ENCODE measurements around the gene CD99L2. TPM values are rescaled to one million over a fixed set of nuclear protein-coding genes. Genes with fewer than 3 reads are reported as not detected.

CD99L2 gene
- polyA plus RNA-seq, 1 donor from 2014 or later = 61.0 TPM

DNA sequence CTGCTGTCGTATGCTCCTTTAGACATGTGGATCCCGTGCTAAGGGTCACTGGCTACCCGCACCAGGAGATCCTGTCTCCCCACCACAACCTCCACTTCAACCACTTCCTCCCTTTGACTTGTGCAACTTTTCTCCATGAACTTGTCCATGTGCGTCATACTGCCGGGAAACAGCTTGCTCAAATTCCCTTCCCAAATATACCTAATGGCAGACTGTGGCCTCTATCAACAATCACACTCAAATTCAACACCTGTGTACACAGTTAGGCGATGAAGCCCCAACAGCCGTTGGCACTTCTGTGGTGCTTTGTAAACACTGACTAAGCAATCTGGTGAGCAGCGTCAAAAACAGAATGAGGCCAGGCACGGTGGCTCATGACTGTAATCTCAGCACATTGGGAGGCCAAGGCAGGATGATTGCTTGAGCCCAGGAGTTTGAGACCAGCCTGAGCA, 49.5 kb downstream of the CD99L2 start:
- H4K20me1 ChIP-seq (ENCODE audit: insufficient read depth) = no peaks in the 10 kb centered on the region
- H3F3A ChIP-seq (ENCODE audit: insufficient read depth, low read length, poor library complexity, severe bottlenecking) = no peaks in the 10 kb centered on the region
- TF ChIP-seq SMC3 (conservative IDR thresholded peaks at IDR 0.05; ENCODE audit: poor library complexity) (no peak), EZH2 (IDR thresholded peaks at IDR 0.05; ENCODE audit: borderline replicate concordance, insufficient read depth, low read length, poor library complexity, severe bottlenecking) (no peak), POLR2AphosphoS5 (IDR thresholded peaks at IDR 0.05) (no peak), MXI1 (conservative IDR thresholded peaks at IDR 0.05; ENCODE audit: poor library complexity, severe bottlenecking) (no peak), EP300 (conservative IDR thresholded peaks at IDR 0.05; ENCODE audit: poor library complexity, severe bottlenecking) (no peak), RAD21 (conservative IDR thresholded peaks at IDR 0.05) (no peak), TAF1 (IDR thresholded peaks at IDR 0.05; ENCODE audit: low read depth) (no peak)
- TF ChIP-seq, protein P1, sequence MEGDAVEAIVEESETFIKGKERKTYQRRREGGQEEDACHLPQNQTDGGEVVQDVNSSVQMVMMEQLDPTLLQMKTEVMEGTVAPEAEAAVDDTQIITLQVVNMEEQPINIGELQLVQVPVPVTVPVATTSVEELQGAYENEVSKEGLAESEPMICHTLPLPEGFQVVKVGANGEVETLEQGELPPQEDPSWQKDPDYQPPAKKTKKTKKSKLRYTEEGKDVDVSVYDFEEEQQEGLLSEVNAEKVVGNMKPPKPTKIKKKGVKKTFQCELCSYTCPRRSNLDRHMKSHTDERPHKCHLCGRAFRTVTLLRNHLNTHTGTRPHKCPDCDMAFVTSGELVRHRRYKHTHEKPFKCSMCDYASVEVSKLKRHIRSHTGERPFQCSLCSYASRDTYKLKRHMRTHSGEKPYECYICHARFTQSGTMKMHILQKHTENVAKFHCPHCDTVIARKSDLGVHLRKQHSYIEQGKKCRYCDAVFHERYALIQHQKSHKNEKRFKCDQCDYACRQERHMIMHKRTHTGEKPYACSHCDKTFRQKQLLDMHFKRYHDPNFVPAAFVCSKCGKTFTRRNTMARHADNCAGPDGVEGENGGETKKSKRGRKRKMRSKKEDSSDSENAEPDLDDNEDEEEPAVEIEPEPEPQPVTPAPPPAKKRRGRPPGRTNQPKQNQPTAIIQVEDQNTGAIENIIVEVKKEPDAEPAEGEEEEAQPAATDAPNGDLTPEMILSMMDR (IDR thresholded peaks at IDR 0.05; ENCODE audit: poor library complexity, severe bottlenecking) = no peak
- TF ChIP-seq, protein P2, sequence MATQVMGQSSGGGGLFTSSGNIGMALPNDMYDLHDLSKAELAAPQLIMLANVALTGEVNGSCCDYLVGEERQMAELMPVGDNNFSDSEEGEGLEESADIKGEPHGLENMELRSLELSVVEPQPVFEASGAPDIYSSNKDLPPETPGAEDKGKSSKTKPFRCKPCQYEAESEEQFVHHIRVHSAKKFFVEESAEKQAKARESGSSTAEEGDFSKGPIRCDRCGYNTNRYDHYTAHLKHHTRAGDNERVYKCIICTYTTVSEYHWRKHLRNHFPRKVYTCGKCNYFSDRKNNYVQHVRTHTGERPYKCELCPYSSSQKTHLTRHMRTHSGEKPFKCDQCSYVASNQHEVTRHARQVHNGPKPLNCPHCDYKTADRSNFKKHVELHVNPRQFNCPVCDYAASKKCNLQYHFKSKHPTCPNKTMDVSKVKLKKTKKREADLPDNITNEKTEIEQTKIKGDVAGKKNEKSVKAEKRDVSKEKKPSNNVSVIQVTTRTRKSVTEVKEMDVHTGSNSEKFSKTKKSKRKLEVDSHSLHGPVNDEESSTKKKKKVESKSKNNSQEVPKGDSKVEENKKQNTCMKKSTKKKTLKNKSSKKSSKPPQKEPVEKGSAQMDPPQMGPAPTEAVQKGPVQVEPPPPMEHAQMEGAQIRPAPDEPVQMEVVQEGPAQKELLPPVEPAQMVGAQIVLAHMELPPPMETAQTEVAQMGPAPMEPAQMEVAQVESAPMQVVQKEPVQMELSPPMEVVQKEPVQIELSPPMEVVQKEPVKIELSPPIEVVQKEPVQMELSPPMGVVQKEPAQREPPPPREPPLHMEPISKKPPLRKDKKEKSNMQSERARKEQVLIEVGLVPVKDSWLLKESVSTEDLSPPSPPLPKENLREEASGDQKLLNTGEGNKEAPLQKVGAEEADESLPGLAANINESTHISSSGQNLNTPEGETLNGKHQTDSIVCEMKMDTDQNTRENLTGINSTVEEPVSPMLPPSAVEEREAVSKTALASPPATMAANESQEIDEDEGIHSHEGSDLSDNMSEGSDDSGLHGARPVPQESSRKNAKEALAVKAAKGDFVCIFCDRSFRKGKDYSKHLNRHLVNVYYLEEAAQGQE (IDR thresholded peaks at IDR 0.05; ENCODE audit: borderline replicate concordance) = no peak
- H2AFZ ChIP-seq (ENCODE audit: low read depth, low read length) = no peak overlapping the region
- no peaks in the 10 kb centered on the region for H3K36me3 ChIP-seq (ENCODE audit: insufficient read depth, low read length)
- no peak overlapping the region for H3K27ac ChIP-seq (ENCODE audit: low read length)
- no peaks in the 10 kb centered on the region for H3K9me2 ChIP-seq (ENCODE audit: insufficient read depth, low read length)
- H3K4me3 ChIP-seq (ENCODE audit: low read length) = no peak overlapping the region
- H3K9me3 ChIP-seq (ENCODE audit: low read length) = no peaks in the 10 kb centered on the region
- no peak overlapping the region for H3K4me2 ChIP-seq (ENCODE audit: low read length)
- H3K27me3 ChIP-seq (ENCODE audit: insufficient read depth, low read depth, low read length) = no peaks in the 10 kb centered on the region
- H3K9ac ChIP-seq (ENCODE audit: low read length) = no peak overlapping the region
- H3K79me2 ChIP-seq (replicated peaks; ENCODE audit: insufficient read depth, low read length) = no peaks in the 10 kb centered on the region

- no peaks in the 10 kb centered on the region for H3K27me3 ChIP-seq (ENCODE audit: insufficient read depth, low read depth, low read length)
- H3K4me2 ChIP-seq (ENCODE audit: low read length) = no peak overlapping the region
- H3K36me3 ChIP-seq (ENCODE audit: insufficient read depth, low read length) = no peaks in the 10 kb centered on the region
Measured at GRCh38 chrX:150847088-150847487, 51.4 kb downstream of the CD99L2 start.

More at GRCh38 chrX:150847088-150847487, 51.4 kb downstream of the CD99L2 start:
- Histone ChIP-seq H3K9me3 (ENCODE audit: low read length) (no peaks in the 10 kb centered on the region), H3K27ac (ENCODE audit: low read length) (no peak overlapping the region), H3F3A (ENCODE audit: insufficient read depth, low read length, poor library complexity, severe bottlenecking) (no peaks in the 10 kb centered on the region), H3K9me2 (ENCODE audit: insufficient read depth, low read length) (no peaks in the 10 kb centered on the region), H4K20me1 (ENCODE audit: insufficient read depth) (no peaks in the 10 kb centered on the region), H2AFZ (ENCODE audit: low read depth, low read length) (no peak overlapping the region), H3K79me2 (replicated peaks; ENCODE audit: insufficient read depth, low read length) (no peaks in the 10 kb centered on the region), H3K9ac (ENCODE audit: low read length) (no peak overlapping the region), H3K4me3 (ENCODE audit: low read length) (no peak overlapping the region)
- TF ChIP-seq EZH2 (IDR thresholded peaks at IDR 0.05; ENCODE audit: borderline replicate concordance, insufficient read depth, low read length, poor library complexity, severe bottlenecking) = no peak
- TF ChIP-seq, protein P1 (IDR thresholded peaks at IDR 0.05; ENCODE audit: poor library complexity, severe bottlenecking) = no peak
- TF ChIP-seq, protein P2 (IDR thresholded peaks at IDR 0.05; ENCODE audit: borderline replicate concordance) = no peak
- TF ChIP-seq POLR2AphosphoS5 (IDR thresholded peaks at IDR 0.05) = no peak
- no peak for TF ChIP-seq EP300 (conservative IDR thresholded peaks at IDR 0.05; ENCODE audit: poor library complexity, severe bottlenecking)
